MM.1S (cell line): ENCODE measurements around the gene EDA2R.

Experiments used
- EZH2 ChIP-seq: fragments of 300-600 bp; sonication (generic); optimal IDR thresholded peaks from 2 replicates; pipeline ENCODE3; 2017; ENCODE audit warnings: low read depth, mild to moderate bottlenecking, antibody characterized with exemption, low read length, mixed read lengths
- TF ChIP-seq, protein P1 (sequence below): fragments of 300-600 bp; sonication (generic); IDR thresholded peaks from 2 replicates; pipeline ENCODE4 v1.5.1; 2016; ENCODE audit warnings: antibody characterized with exemption, low read length, mixed read lengths

- TF ChIP-seq, protein P1, sequence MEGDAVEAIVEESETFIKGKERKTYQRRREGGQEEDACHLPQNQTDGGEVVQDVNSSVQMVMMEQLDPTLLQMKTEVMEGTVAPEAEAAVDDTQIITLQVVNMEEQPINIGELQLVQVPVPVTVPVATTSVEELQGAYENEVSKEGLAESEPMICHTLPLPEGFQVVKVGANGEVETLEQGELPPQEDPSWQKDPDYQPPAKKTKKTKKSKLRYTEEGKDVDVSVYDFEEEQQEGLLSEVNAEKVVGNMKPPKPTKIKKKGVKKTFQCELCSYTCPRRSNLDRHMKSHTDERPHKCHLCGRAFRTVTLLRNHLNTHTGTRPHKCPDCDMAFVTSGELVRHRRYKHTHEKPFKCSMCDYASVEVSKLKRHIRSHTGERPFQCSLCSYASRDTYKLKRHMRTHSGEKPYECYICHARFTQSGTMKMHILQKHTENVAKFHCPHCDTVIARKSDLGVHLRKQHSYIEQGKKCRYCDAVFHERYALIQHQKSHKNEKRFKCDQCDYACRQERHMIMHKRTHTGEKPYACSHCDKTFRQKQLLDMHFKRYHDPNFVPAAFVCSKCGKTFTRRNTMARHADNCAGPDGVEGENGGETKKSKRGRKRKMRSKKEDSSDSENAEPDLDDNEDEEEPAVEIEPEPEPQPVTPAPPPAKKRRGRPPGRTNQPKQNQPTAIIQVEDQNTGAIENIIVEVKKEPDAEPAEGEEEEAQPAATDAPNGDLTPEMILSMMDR = no peak
- no peak for TF ChIP-seq EZH2
Measured at GRCh38 chrX:66632981-66633380, 5.9 kb downstream of the EDA2R start.
